Skeletal muscle tissue (tissue), 4 donors: Measurements from ENCODE around the gene INSL3. TPM values are rescaled to one million over a fixed set of nuclear protein-coding genes. Genes with fewer than 3 reads are reported as not detected.
"Not testable (repeated sequence)": the region's sequence is repeated elsewhere in the genome, so short reads cannot be mapped to it uniquely, and the experiment has no call there.

Experiments used
- H3K27ac ChIP-seq: one replicate; pipeline ENCODE4 v1.7.0; 2013; ENCODE audit warnings: mild to moderate bottlenecking, low read depth, low read length, inconsistent platforms
- H3K27me3 ChIP-seq, 3 donors: one replicate each; pipeline ENCODE4 v1.7.0; 2013; ENCODE audit warnings: low read length in 3 of 3; ENCODE audit not compliant: control insufficient read depth in 3 of 3, insufficient read depth in 3 of 3
- H3K36me3 ChIP-seq, 3 donors: one replicate each; pipeline ENCODE4 v1.7.0; 2013; ENCODE audit warnings: low read length in 3 of 3; ENCODE audit not compliant: control insufficient read depth in 3 of 3, insufficient read depth in 3 of 3
- H3K4me1 ChIP-seq, 3 donors: one replicate each; pipeline ENCODE4 v1.7.0; 2013; ENCODE audit warnings: low read length in 3 of 3, mild to moderate bottlenecking in 3 of 3; ENCODE audit not compliant: control insufficient read depth in 3 of 3, insufficient read depth in 3 of 3
- H3K4me3 ChIP-seq, 3 donors: one replicate each; pipeline ENCODE4 v1.7.0; 2013; ENCODE audit warnings: low read length in 3 of 3
- H3K9ac ChIP-seq, 3 donors: one replicate each; pipeline ENCODE4 v1.7.0; 2013; ENCODE audit warnings: low read length in 3 of 3, mild to moderate bottlenecking in 3 of 3, moderate library complexity in 2 of 3, low read depth in 1 of 3
- H3K9me3 ChIP-seq, 3 donors: one replicate each; pipeline ENCODE4 v1.7.0; 2013; ENCODE audit warnings: low read length in 3 of 3; ENCODE audit not compliant: control insufficient read depth in 3 of 3
- total RNA-seq: library from RNA; depleted of rRNA; stranded (reverse); fragments of >200 nt; gene quantifications from one replicate; pipeline ENCODE4 v1.2.3, GENCODE V29; 2014
- donor health status: Osteomylitis.

INSL3 gene
- total RNA-seq, 1 donor from 2014 or later: not detected

- H3K27me3 ChIP-seq: peaks cover 7 to 12% (median 11%) of the 10 kb centered on the region in 3 donors
Observed at GRCh38 chr19:17787274-17787913, 33.9 kb downstream of the INSL3 start.

GRCh38 chr19:17784201-17785008 is 36.9 kb downstream of the INSL3 start:
- peaks cover 0 to 3% (median 2%) of the 10 kb centered on the region in 3 donors for H3K4me1 ChIP-seq
- no peak overlapping the region for H3K9ac ChIP-seq
- H3K27ac ChIP-seq: no peak overlapping the region
- peaks cover 0 to 2% (median 0%) of the 10 kb centered on the region in 3 donors for H3K9me3 ChIP-seq
- H3K36me3 ChIP-seq: peaks cover 0 to 2% (median 0%) of the 10 kb centered on the region in 3 donors
- no peak overlapping the region for H3K4me3 ChIP-seq
- H3K27me3 ChIP-seq: peaks cover 16 to 26% (median 26%) of the 10 kb centered on the region in 3 donors

More at GRCh38 chr19:17787274-17787913, 33.9 kb downstream of the INSL3 start:
- Histone ChIP-seq H3K9ac (no peak overlapping the region), H3K4me3 (no peak overlapping the region), H3K9me3 (peaks cover 0 to 2% (median 0%) of the 10 kb centered on the region in 3 donors), H3K36me3 (peaks cover 0 to 2% (median 0%) of the 10 kb centered on the region in 3 donors), H3K4me1 (peaks cover 0 to 3% (median 2%) of the 10 kb centered on the region in 3 donors), H3K27ac (no peak overlapping the region)

- not testable (repeated sequence) for H3K36me3 ChIP-seq, H3K27ac ChIP-seq, H3K9me3 ChIP-seq, H3K4me1 ChIP-seq, H3K9ac ChIP-seq, H3K4me3 ChIP-seq
- H3K27me3 ChIP-seq: peaks cover 23 to 33% (median 30%) of the 10 kb centered on the region in 3 donors
Observed at GRCh38 chr19:17783721-17784120, 37.6 kb downstream of the INSL3 start.

- H3K9ac ChIP-seq: no peak overlapping the region
- peaks cover 35 to 52% (median 48%) of the 10 kb centered on the region in 3 donors for H3K27me3 ChIP-seq
- peaks cover 0 to 2% (median 0%) of the 10 kb centered on the region in 3 donors for H3K9me3 ChIP-seq
- H3K27ac ChIP-seq: no peak overlapping the region
- peaks cover 0 to 4% (median 3%) of the 10 kb centered on the region in 3 donors for H3K4me1 ChIP-seq
- H3K36me3 ChIP-seq: no peaks in the 10 kb centered on the region
- no peak overlapping the region for H3K4me3 ChIP-seq
Observed at GRCh38 chr19:17780781-17781180, 40.5 kb downstream of the INSL3 start.

- H3K4me3 ChIP-seq: no peak overlapping the region
- H3K27me3 ChIP-seq: peaks cover 33 to 58% (median 54%) of the 10 kb centered on the region in 3 donors
Observed at GRCh38 chr19:17778968-17779929, 42.1 kb downstream of the INSL3 start.

GRCh38 chr19:17778251-17778967 is 42.9 kb downstream of the INSL3 start:
- H3K9ac ChIP-seq: no peak overlapping the region
- H3K27ac ChIP-seq: no peak overlapping the region
- no peaks in the 10 kb centered on the region for H3K36me3 ChIP-seq
- peaks cover 0 to 2% (median 0%) of the 10 kb centered on the region in 3 donors for H3K4me1 ChIP-seq
- H3K4me3 ChIP-seq: no peak overlapping the region
- peaks cover 33 to 59% (median 51%) of the 10 kb centered on the region in 3 donors for H3K27me3 ChIP-seq
- peaks cover 0 to 2% (median 0%) of the 10 kb centered on the region in 3 donors for H3K9me3 ChIP-seq

More at GRCh38 chr19:17778968-17779929, 42.1 kb downstream of the INSL3 start:
- H3K36me3 ChIP-seq: no peaks in the 10 kb centered on the region
- peaks cover 0 to 2% (median 0%) of the 10 kb centered on the region in 3 donors for H3K9me3 ChIP-seq
- peaks cover 0 to 4% (median 3%) of the 10 kb centered on the region in 3 donors for H3K4me1 ChIP-seq
- no peak overlapping the region for H3K27ac ChIP-seq
- no peak overlapping the region for H3K9ac ChIP-seq

GRCh38 chr19:17777840-17778239 is 43.5 kb downstream of the INSL3 start:
- not testable (repeated sequence) for H3K4me1 ChIP-seq, H3K27ac ChIP-seq, H3K4me3 ChIP-seq, H3K9ac ChIP-seq, H3K9me3 ChIP-seq, H3K36me3 ChIP-seq
- H3K27me3 ChIP-seq: peaks cover 33 to 60% (median 54%) of the 10 kb centered on the region in 3 donors

GRCh38 chr19:17775991-17776803 is 45.1 kb downstream of the INSL3 start:
- Histone ChIP-seq H3K27ac (no peak overlapping the region), H3K4me3 (no peak overlapping the region), H3K27me3 (peaks cover 28 to 53% (median 53%) of the 10 kb centered on the region in 3 donors), H3K9ac (no peak overlapping the region), H3K9me3 (no peaks in the 10 kb centered on the region), H3K36me3 (no peaks in the 10 kb centered on the region), H3K4me1 (peaks cover 0 to 2% (median 0%) of the 10 kb centered on the region in 3 donors)
